Measurements from ENCODE around the gene HTR3E.
A peak's percentile ranks its signal among the peaks of the same experiment; 100 is the strongest.
"Not testable (repeated sequence)": the region's sequence is repeated elsewhere in the genome, so short reads cannot be mapped to it uniquely, and the experiment has no call there.

Gene HTR3E

DNA sequence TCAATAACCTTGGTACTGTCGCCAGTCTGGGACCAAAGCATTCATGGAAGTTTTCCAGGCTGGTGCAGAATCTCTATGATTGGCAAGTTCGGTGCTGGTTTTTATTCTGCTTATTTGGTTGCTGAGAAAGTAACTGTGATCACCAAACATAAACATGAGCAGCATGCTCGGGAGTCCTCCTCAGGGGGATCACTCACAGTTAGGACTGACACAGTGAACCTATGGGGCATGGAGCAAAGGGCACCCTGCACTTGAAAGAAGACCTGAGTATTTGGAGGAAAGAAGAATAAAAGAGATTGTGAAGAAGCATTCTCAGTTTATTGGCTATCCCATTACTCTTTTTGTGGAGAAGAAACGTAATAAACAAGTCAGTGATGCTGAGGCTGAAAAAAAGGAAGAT is 19.2 kb downstream of the HTR3E start:
- DNase-seq, result no peak

DNA sequence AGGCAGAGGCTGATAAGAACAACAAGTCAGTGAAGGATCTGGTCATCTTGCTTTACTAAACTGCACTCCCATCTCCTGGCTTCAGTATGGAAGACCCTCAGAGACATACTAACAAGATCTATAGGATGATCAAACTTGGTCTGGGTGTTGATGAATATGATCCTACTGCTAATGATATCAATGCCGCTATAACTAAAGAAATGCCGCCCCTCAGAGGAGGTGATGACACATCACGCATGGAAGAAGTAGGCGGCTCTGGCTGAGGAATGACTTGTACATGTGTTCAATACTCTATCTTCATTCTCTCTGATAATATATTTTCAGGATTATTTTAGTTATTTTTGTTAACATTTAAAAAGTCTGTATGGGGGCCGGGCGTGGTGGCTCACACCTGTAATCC is 20.8 kb downstream of the HTR3E start:
- no peak for DNase-seq

DNA sequence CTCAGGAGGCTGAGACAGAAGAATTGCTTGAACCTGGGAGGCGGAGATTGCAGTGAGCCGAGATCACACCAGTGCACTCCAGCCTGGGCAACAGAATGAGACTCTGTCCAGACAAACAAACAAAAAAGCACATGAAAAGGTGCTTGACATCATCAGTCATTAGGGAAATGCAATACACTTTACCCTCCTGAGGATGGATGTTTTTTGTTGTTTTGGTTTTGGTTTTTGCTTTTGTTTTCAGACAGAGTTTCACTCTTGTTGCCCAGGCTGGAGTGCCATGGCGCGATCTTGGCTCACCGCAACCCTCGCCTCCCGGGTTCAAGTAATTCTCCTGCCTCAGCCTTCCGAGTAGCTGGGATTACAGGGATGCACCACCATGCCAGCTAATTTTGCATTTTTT is 24.2 kb downstream of the HTR3E start:
- not testable (repeated sequence) for DNase-seq

DNA sequence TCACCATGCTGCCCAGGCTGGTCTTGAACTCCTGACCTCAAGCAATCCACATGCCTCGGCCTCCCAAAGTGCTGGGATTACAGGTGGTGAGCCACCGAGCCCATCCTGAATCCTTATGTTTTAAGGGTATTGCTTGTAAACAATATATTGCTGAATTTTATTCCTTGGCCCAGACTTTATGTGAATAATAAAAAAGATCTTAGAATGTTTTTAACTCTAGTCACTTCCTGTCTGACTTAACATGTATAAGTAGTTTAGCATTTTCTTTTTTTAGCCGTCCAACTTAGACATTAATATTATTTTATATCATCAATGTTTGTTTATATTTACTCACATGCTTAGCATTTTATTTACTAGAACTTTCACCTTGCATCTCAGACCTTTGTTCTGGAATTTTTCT is 29.1 kb downstream of the HTR3E start:
- DNase-seq, result no peak

DNA sequence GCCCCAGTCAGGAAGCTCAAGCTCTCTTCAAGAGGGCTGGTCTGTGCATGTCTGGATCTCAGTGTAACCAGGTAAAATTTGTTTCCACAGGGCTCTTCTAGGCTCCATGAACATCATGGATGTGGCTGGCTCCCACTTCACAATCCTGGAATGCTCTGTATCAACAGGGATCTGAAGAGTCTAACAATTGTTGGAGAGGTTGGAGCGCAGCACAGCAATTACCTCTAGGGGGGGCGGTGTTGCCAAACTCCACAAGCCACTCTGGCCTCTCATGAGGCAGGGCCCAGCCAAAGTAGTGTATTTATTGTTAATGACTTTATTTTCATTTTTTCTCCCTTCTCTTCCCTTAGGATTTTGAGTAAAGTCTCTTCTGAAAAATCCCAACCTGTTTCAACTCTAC is 32.1 kb downstream of the HTR3E start:
- DNase-seq, result peak; percentile 27

DNA sequence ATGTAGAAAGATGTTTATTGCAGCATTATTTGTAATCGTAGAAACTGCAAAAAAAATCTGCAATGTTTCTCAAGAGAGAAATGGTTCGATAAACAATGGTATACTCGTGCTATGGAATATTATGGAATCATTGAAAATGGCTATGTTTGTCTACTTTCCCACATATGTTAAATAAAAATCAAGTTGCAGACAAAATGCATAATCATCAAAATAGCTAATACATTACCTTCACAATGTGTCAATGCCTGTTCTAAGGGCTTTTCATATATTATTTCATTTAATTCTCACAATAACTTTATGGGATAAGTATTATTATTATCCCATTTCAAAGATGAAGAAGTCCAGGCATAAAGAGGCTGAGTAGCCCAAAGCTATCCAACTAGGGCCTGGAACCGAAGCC is 36.1 kb downstream of the HTR3E start:
- no peak for DNase-seq

DNA sequence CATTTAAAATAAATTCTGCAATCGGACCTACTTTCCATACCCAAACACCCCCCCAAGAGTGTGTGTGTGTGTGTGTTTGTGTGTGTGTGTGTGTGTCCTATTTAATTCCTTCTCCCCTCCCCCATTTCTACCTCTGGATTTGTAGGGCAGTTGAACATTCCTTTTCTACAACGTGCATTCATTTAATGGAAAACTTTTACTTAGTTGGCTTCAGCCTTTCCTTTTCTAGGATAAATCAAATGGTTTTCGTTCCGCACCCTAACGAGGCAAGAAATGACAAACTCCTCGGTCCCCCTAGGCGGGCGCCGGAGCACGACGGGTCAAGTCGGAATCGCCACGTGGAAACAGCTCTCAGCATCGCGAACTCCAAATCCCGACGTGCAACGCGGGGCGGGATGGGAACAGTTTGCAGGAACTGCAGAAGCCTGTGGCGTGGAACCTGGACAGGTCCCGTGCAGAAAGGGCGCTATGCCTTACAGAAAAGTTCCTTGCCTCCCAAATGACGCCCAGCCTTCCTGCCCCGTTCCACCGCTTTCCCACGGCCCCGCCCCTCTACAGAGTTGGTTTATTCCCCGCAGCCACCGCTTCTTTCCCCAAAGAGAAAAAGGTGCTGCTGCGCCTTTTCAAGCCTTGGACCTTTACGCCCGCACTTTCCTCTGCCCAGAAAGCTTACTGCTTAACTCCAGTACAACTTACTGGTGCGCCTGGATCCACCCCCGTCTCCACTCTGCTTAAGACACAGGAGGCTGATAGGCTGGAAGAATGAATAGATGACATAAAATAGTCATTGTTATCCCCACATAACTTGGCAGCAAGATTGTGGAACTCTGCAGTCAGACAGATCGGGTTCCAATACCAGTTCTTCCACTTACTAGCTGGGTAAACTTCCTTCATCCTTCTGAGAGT is 37.2 kb downstream of the HTR3E start:
- peak; percentile 83 for DNase-seq

DNA sequence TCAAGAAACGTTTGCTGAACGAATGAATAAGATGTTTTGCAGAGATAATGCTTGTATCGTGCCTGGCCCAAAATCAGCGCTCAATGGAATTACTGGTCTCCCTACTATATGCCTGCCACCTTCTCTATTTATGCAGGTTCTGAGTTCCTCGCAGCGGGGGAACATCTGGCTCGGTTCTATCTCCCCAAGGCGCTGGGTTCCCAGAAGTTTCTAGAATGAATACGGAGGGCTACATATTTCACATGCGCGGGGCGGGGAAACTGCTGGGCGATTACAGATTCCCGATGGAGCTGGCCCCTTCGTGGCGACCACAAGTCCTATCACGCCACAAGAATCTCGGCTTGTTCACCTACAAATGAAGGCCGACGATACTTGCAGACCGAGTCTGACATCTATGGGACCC is 37.9 kb downstream of the HTR3E start:
- no peak for DNase-seq

DNA sequence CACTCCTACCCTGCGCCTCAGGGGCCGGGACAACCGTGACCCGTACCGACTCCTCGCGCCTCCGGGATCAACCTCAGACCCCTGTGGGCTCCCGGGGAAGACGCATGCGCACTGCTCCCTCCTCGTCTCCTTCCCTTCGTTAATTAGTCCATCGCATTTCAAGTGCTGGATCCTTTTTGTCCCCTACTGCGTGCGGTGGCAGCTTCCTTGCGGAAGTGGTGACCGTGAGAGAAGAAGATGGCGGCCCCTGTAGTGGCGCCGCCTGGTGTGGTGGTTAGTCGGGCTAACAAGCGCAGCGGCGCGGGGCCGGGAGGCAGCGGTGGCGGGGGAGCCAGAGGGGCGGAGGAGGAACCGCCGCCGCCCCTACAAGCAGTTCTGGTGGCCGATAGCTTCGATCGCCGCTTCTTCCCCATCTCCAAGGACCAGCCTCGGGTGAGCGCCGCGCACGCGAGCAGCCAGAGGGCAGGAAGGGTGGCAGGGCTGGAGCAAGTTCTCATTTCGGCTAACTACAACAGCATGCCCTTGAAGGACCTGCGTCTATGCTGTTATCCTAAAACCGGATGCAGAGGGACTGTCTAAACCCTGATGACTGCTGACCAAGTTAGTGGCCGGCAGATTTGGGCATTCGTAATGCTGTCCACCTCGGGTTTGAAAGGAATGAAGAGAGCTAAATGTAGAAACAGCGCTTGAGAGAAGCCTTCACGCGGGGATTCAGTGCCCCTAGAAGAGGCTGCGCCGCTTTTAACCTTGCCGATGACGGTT is 38.5 kb downstream of the HTR3E start, which contains the start of gene EIF2B5:
Gene EIF2B5, plus strand, starts transcription at position 210 of the 762 bp plus-strand sequence. Its CDS starts 28 bp downstream, at position 238.
- peak; percentile 97 for DNase-seq

DNA sequence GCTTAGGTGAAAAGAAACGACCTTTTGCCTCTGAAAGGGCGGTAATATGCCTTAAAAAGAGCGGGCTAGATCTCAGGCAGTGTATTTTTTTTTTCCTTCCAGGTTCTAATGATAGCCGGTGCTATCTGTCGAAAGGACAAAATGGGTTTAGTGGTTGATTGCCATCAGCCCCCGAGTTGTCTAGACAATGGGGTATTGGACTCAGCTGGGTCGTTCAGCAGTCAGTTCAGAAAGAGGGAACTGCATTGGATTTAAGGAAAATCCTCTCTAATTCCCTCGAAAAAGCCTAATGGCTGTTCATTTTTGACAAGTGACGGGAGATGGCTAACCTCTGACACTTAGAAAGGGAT is 39.0 kb downstream of the HTR3E start:
- no peak for DNase-seq

DNA sequence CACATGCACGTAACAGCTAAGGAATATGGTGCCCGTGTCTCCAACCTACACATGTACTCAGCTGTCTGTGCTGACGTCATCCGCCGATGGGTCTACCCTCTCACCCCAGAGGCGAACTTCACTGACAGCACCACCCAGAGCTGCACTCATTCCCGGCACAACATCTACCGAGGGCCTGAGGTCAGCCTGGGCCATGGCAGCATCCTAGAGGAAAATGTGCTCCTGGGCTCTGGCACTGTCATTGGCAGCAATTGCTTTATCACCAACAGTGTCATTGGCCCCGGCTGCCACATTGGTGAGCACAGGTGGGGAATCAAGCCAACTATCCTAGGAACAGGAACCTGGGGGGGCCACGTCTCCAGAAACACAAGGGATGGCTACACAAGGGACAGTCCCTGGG is 43.6 kb downstream of the HTR3E start:
- DNase-seq, result no peak

DNA sequence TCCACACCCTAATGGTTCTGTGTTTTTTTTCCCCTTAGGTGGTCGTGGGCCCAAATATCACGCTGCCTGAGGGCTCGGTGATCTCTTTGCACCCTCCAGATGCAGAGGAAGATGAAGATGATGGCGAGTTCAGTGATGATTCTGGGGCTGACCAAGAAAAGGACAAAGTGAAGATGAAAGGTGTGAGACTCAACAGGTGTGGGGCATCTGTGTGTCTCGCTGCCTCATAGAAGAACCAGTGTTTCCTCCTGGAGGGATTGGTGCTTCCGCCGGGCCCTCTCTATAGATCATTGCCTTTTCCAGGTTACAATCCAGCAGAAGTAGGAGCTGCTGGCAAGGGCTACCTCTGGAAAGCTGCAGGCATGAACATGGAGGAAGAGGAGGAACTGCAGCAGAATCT is 45.3 kb downstream of the HTR3E start:
- DNase-seq, result no peak

DNA sequence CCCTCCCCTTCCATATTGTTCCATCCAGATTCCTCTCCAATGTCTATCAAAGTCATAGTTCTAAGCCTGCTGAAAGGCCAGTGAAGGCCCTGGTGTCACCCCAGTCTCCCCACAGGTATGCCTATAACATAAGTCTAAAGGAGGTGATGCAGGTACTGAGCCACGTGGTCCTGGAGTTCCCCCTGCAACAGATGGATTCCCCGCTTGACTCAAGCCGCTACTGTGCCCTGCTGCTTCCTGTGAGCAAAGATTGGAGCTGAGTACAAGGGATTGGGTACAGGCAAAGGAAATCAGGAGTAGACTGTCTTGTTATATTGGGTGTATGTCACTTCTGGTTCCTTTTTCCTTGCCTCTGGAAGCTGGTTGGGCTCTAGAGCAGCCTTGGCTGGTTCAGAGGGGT is 46.5 kb downstream of the HTR3E start:
- DNase-seq, result no peak

DNA sequence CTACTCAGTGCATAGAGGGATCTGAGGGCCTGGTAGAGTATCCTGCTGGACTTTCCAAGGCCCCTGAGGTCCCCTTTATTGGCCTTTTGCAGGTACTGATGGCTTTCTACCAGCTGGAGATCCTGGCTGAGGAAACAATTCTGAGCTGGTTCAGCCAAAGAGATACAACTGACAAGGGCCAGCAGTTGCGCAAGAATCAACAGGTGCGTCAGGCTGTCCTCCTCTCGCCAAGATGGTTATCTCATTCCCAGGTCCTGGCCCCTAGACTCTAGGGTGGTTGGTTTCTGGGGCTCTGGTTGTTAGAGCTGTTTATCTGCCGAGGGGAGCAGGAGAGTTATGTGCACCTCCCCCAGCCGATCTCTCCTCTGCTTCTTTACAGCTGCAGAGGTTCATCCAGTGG is 47.6 kb downstream of the HTR3E start:
- no peak for DNase-seq

DNA sequence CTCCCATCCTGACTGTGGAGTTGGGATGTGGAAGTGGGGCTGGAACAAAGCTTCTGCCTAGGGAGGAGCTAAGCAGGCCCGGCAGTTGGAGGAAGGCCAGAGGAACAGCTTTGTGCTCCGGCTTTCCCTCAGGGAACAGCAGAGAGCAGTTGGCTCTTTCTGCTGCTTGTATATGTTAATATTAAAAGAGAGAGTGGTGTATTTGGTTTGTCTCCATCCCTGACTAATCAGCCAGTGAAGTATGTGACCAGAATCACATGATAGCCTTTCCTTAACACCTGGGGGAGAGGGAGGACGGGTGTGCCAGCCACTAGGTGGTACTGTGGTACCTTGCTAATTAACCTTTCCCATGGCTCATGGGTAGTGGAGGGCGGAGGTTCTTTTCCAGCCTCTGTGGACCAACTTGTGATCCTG is 48.3 kb downstream of the HTR3E start:
- peak; percentile 88 for DNase-seq

DNA sequence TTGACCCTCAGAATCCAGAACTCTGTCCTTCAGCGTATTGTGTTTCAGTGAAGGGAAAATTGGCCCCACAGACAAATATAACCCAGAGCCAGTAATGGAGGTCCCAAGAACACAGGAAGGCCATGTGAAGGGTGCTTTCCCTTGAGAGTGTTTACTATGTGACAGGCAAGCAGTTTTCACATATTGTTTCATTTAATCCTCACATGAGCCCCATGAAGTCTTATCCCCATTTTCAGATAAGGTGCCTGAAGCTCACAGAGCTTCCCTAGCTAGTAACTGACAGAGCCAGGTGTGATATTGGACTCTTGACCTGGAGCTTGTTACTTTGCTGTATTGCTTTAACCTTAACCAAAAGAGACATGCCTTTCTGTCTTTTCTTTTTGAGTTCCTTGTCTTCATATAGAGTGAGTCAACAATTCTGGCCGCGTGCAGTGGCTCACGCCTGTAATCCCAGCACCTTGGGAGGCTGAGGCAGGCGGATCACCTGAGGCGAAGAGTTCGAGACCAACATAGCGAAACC is 48.9 kb downstream of the HTR3E start:
- no peak for DNase-seq

DNA sequence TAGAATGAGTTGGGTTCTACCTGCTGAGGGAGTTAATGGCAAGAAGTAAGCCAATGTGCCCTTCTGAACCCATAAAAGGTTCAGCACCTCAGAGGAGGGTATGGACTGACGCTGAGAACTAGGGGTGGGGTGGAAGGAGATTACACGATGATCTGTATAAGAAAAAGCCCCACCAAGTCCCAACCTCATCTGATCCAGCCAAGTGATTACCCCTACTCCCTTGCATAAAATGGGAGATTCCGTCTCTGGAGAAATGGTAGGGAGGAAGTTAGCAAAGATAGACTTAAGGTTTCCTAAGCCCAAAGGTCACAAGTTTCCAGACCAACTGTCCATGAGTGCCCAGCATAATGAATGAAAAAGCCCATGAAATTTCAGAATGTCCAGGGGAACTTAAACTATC is 51.2 kb downstream of the HTR3E start:
- DNase-seq, result no peak

DNA sequence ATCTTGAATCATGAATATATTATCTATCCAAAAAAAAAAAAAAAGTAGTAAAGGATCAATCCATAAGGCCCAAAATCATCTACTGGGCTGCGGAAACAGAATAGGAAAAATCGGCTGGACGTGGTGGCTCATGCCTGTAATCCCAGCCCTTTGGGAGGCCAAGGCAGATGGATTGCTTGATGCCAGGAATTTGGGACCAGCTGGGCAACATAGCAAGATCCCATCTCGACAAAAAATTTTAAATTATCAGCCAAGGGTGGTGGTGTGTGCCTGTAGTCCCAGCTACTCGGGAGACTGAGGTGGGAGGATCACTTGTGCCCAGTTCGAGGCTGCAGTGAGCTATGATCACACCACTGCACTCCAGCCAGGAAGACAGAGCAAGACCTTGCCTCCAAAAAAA is 52.3 kb downstream of the HTR3E start:
- DNase-seq, result no peak

DNA sequence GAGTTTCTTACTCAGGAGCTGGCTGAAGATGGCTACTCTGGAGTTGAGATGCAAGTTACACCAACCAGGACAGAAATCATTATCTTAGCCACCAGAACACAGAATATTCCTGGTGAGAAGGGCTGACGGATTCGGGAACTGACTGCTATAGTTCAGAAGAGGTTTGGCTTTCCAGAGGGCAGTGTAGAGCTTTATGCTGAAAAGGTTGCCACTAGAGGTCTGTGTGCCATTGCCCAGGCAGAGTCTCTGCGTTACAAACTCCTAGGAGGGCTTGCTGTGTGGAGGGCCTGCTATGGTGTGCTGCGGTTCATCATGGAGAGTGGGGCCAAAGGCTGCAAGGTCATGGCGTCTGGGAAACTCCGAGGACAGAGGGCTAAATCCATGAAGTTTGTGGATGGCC is 52.9 kb downstream of the HTR3E start:
- DNase-seq, result not testable (repeated sequence)

DNA sequence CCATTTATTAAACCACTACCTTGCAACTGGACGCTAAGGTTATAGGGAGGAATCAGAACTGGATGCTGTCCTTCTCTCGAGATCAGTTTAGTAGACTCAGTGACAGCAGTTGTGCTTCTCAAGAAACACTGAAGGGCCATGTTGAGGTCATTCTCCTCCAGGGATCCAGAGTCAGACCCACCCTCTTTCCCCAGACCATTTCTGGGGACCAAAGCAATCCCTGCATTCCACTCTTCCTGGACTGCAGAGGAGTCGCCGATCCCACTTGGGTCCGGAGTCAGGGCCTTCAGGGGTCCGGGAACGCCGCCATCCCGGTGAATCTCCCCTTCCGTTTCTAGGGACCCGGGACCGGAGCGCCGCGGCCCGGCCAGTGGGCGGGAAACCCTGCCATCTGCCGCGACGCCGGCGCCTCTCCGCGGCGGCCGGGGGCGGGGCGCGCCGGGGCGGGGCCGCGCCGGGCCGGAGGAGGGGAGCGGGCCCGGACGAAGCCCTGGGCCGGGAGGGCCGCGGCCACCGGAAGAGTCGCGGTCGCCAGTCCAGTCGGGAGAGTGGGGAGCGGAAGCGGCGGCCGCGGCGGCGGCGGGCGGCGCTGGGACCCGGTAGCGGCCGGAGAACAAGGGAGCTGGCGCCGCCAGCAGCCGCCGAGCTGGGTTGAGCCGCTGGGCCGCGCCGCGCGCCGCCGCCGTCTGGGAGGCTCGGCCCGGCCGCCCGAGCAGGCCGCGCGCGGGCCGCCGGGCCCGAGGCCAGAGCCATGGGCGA is 58.2 kb downstream of the HTR3E start, which contains the start of gene DVL3:
Gene DVL3, plus strand, starts transcription at position 493 of the 759 bp plus-strand sequence. Its CDS starts 259 bp downstream, at position 752.
- peak; percentile 21 for DNase-seq

DNA sequence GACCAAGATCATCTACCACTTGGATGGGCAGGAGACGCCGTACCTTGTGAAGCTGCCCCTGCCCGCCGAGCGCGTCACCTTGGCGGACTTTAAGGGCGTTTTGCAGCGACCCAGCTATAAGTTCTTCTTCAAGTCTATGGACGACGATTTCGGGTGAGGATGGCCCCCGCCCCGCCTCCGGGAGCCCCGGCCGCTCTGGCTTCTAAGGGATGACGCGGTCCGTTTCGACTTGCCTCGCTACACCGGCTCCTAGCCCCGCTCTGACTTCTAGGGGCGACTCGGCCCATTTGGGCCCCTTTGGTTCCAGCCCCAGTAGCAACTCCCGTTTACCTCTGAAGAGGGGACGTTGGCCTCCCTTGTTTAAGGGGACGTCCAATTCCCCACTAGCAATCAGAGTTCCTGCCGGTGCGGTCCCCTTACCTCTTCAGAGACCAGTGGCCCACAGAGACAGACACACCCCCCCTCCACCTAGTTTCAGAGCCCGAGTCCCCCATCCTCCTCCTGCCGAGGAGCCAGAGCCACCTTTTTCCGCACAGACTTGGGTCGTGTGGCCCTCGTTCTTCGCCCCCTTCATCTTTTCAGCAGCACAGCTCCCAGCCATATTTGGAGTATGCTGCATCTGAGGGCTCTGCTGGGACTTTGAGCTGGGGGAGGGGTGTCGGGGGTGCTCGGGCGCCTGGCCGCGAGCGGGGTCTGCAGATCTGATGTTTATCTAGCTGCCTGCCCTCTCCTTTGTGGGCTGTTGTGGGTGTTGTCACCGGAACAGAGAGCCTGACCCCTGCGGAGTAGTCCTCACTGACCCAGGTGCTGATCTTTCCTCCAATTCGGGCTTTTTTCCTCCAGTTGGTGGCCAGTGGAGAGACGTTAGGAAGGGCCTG is 59.0 kb downstream of the HTR3E start:
- DNase-seq, result peak; percentile 27

DNA sequence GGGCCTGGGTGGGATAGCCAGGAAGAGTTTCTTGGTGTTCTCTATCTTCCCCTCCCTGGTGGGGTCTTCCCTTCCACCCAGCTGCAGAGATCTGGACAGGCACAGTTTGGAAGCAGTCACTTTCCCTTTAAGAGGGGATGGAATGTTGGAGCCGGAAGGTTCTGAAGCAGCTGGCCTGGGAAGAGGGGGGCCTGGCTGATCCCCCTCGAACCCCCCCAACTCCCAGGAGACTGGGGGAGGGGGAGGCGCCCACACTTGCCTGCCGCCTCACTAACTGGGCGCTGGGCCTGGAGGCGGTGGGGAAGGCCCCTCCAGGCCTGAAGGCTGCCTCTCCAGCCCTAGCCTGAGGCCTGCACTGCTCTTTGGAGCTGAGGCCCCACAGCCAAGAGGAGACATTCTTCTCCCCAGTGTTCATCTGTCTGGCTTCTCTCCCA is 59.7 kb downstream of the HTR3E start:
- DNase-seq, result no peak
